ENCODE measurements around the gene SLC7A5. TPM values are rescaled to one million over a fixed set of nuclear protein-coding genes. Genes with fewer than 3 reads are reported as not detected.
A peak's percentile ranks its signal among the peaks of the same experiment; 100 is the strongest.

The SLC7A5 gene
- total RNA-seq, 1 donor from 2014 or later, result 205 TPM

DNA sequence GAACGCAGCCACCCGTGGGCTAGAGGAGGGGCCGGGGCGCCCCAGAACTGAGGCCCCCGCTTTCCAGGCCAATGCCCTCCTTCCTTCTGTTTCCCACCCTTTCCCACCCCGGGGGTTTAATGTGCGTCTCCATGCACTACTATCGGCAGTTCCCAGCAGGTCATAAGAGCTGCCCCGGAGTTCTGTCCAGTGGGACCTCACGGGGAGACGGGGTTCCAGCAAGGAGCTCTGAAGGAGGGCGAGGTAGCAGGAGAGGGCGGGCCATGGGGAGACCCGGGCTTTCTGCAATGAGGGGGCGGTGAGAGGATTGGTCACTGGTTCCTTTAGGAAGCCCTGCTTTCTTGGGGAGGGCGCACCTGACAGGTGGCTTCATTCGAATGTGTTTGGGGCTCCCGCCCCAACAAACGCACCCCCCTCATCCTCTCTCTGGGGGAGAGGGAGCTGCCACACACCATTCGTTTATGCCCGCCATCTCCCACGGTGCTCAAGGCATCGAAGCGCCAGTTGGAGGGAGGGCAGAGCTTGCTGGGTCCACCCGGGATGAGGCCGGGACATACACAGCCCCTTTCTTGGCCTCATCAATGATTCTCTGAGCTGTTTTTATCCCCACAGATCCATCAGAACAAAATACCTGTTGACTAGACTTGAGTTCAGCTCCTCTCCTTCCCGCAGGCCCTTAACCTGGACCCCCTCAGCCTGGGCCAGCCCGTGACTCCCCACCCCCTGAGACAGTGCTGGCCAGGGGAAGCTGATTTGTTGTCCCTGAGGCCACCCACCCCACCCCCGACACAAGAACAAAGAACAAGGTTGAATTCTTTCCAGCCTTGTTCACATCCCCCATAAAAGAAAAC lies 44.1 kb downstream of the SLC7A5 start:
- Mint-ChIP-seq H3K4me1 (ENCODE audit: low read depth, unreplicated experiment) (peaks cover 21% of the 10 kb centered on the region), H3K36me3 (ENCODE audit: unreplicated experiment) (peaks cover 3% of the 10 kb centered on the region), H3K27me3 (ENCODE audit: unreplicated experiment) (peaks cover 8% of the 10 kb centered on the region), H3K9me3 (ENCODE audit: unreplicated experiment) (peaks cover 16% of the 10 kb centered on the region), H3K4me3 (ENCODE audit: unreplicated experiment) (no peak overlapping the region), H3K27ac (ENCODE audit: unreplicated experiment) (no peak overlapping the region)
- no peak for TF ChIP-seq CTCF (IDR thresholded peaks at IDR 0.05; ENCODE audit: partially characterized antibody, unreplicated experiment)
- DNase-seq, result no peak

DNA sequence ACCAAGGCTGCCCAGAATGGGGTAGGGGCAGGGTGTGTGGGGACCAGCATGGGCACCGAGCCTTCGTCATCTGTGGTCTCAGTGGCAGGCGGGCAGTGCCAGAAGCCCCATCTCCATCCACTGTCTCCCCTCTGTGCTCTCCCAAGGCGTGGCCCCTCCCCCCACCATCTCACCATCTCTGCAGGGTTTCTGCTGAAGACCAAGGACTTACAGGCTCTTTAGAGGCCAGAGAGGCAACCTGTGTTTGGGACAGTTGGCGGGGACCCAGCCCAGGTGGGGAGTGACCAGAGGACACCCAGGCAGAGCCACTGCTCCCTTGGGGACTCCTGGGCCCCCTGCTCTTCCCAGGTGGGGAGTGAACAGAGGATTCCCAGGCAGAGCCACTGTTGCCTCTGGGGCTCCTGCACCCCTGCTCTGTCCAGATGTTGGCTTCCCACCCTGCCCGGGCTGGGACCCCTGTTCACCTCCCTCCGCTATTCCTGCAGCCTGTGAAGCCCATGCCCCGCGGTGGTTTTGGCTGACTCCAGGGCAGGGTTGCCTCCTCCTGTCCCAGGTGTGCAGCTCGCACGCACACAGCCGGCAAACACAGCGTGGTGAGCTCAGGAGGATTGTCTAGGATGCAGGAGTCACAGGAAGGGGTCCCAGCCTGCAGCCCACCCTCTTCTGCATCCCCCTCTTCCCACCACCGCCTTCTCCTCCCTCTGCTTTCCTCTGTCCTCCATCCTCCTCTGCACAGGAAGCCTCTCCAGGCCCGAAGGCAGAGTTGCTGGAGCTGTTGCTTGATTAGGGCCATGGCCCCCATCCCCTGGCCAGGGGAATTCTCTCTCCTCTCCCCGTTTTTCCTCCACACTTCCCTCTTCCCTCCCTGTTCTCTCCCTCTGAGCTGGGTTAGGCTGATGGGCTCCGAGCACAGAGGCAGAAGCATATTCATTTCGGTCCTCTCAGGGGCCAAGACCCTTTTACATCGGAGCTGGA lies 45.0 kb downstream of the SLC7A5 start:
- H3K36me3 Mint-ChIP-seq (ENCODE audit: unreplicated experiment), result no peaks in the 10 kb centered on the region
- DNase-seq, result no peak
- peaks cover 19% of the 10 kb centered on the region for H3K4me1 Mint-ChIP-seq (ENCODE audit: low read depth, unreplicated experiment)
- peak overlapping the region; percentile 28 for H3K4me3 Mint-ChIP-seq (ENCODE audit: unreplicated experiment)
- H3K27ac Mint-ChIP-seq (ENCODE audit: unreplicated experiment), result no peak overlapping the region
- peaks cover 8% of the 10 kb centered on the region for H3K27me3 Mint-ChIP-seq (ENCODE audit: unreplicated experiment)
- H3K9me3 Mint-ChIP-seq (ENCODE audit: unreplicated experiment), result peaks cover 14% of the 10 kb centered on the region
- no peak for TF ChIP-seq CTCF (IDR thresholded peaks at IDR 0.05; ENCODE audit: partially characterized antibody, unreplicated experiment)

DNA sequence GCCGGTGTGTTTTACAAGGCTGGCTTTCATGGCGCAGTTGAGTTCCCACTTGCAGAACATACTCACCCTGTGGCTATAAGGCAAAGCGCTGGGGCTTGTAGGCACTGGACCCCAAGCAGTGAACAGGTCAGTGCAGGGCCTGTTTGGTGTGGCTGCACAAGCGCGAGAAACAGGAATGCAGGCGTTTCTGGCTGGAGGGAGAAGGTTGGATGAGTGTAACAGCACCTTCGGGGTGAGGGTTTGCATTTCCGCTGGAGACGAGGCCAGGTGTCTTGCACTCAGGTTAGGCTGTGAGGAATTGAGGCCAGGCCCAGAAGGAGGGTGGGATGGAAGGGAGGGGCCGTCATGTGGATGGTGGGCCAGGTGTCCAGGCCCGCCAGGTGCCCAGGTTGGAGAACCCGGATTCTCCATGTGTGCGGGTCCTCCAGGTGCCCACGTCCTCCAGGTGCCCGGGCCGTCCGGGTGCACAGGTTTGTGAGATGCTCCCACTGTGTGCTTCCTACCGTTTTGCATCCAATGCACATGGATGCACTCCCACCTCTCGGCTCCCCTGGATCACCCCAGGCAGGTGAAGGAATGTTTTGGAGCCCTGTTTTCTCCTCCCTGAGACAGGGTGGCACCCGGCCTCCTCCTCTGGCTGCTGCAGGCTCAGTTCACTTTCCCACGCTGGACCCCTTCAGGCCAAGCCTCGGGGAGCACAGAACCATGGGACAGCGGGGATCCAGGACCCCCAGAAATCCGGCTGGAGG lies 46.0 kb downstream of the SLC7A5 start:
- no peaks in the 10 kb centered on the region for H3K36me3 Mint-ChIP-seq (ENCODE audit: unreplicated experiment)
- H3K27me3 Mint-ChIP-seq (ENCODE audit: unreplicated experiment), result peaks cover 8% of the 10 kb centered on the region
- DNase-seq, result no peak
- no peak for TF ChIP-seq CTCF (IDR thresholded peaks at IDR 0.05; ENCODE audit: partially characterized antibody, unreplicated experiment)
- H3K9me3 Mint-ChIP-seq (ENCODE audit: unreplicated experiment), result peaks cover 12% of the 10 kb centered on the region
- no peak overlapping the region for H3K27ac Mint-ChIP-seq (ENCODE audit: unreplicated experiment)
- H3K4me3 Mint-ChIP-seq (ENCODE audit: unreplicated experiment), result no peak overlapping the region
- peaks cover 17% of the 10 kb centered on the region for H3K4me1 Mint-ChIP-seq (ENCODE audit: low read depth, unreplicated experiment)

GRCh38 chr16:87822108-87822970 lies 47.0 kb downstream of the SLC7A5 start:
- peak overlapping the region; percentile 85 for H3K27ac Mint-ChIP-seq (ENCODE audit: unreplicated experiment)
- TF ChIP-seq CTCF (IDR thresholded peaks at IDR 0.05; ENCODE audit: partially characterized antibody, unreplicated experiment), result no peak
- peaks cover 4% of the 10 kb centered on the region for H3K27me3 Mint-ChIP-seq (ENCODE audit: unreplicated experiment)
- peaks cover 17% of the 10 kb centered on the region for H3K4me1 Mint-ChIP-seq (ENCODE audit: low read depth, unreplicated experiment)
- peaks cover 10% of the 10 kb centered on the region for H3K9me3 Mint-ChIP-seq (ENCODE audit: unreplicated experiment)
- peaks cover 7% of the 10 kb centered on the region for H3K36me3 Mint-ChIP-seq (ENCODE audit: unreplicated experiment)
- peak; percentile 50 for DNase-seq
- peak overlapping the region; percentile 50 for H3K4me3 Mint-ChIP-seq (ENCODE audit: unreplicated experiment)
